HEK293 (cell line): ENCODE results near the gene MAP4K4.

ENCODE experiments used
- CTCF ChIA-PET: fragments of 350-600 bp; formaldehyde crosslinking; extraction: SDS; loops from one replicate; lab custom pipeline; 2021; ENCODE audit warnings: antibody characterized with exemption; lab: Yijun Ruan, JAX
- POLR2A ChIA-PET: fragments of 300-600 bp; formaldehyde crosslinking; extraction: SDS; loops from one replicate; lab custom pipeline; 2020; ENCODE audit warnings: antibody characterized with exemption, inconsistent platforms; lab: Yijun Ruan, JAX
- H3K27ac ChIP-seq: fragments of 200-500 bp; sonication (Bioruptor generic); 2 replicates; pipeline ENCODE4 v1.5.1; 2014; ENCODE audit warnings: low read depth, low read length, control low read depth, inconsistent platforms; ENCODE audit errors: extremely low read depth
- H3K36me3 ChIP-seq, 2 experiments: fragments of 200-500 bp in 1 of 2; sonication (Bioruptor generic) in 1 of 2; 1 replicate in 1 of 2; 2 replicates in 1 of 2; pipeline ENCODE4 v1.5.1; 2014 to 2017; ENCODE audit warnings: inconsistent platforms in 2 of 2, low read length in 2 of 2; ENCODE audit not compliant: control insufficient read depth in 2 of 2, insufficient read depth in 1 of 2
- H3K4me1 ChIP-seq: fragments of 200-500 bp; sonication (Bioruptor generic); 2 replicates; pipeline ENCODE4 v1.5.1; 2014; ENCODE audit warnings: mild to moderate bottlenecking, low read length, inconsistent platforms; ENCODE audit not compliant: control insufficient read depth, insufficient read depth
- H3K4me3 ChIP-seq: 2 replicates; pipeline ENCODE4 v1.5.1; 2011; ENCODE audit warnings: low read depth, mild to moderate bottlenecking, control low read depth, low read length, moderate library complexity
- H3K9me3 ChIP-seq: fragments of 200-500 bp; sonication (Bioruptor generic); 2 replicates; pipeline ENCODE4 v1.5.1; 2014; ENCODE audit warnings: low read depth, low read length, inconsistent platforms; ENCODE audit not compliant: control insufficient read depth, insufficient read depth
- BCL6B ChIP-seq: fragments of 450-650 bp; formaldehyde crosslinking; IDR thresholded peaks from 2 replicates; pipeline ENCODE4 v1.5.1; 2017; ENCODE audit warnings: missing biosample characterization, missing genetic modification characterization
- GFI1B ChIP-seq: fragments of 450-650 bp; formaldehyde crosslinking; IDR thresholded peaks from 2 replicates; pipeline ENCODE4 v1.5.1; 2016; ENCODE audit warnings: missing biosample characterization, missing genetic modification characterization
- OVOL3 ChIP-seq: fragments of 450-650 bp; formaldehyde crosslinking; IDR thresholded peaks from 2 replicates; pipeline ENCODE4 v1.5.1; 2016; ENCODE audit warnings: missing biosample characterization, missing genetic modification characterization
- PBX3 ChIP-seq: sonication (generic); formaldehyde crosslinking; IDR thresholded peaks from 2 replicates; pipeline ENCODE4 v1.8.1; 2022; ENCODE audit warnings: mild to moderate bottlenecking, moderate library complexity, missing genetic modification reagents
- PRDM10 ChIP-seq: fragments of 450-650 bp; formaldehyde crosslinking; IDR thresholded peaks from 2 replicates; pipeline ENCODE4 v1.5.1; 2016; ENCODE audit warnings: missing biosample characterization, missing genetic modification characterization
- ZFP37 ChIP-seq: fragments of 450-650 bp; formaldehyde crosslinking; IDR thresholded peaks from 2 replicates; pipeline ENCODE4 v1.5.1; 2016; ENCODE audit warnings: missing biosample characterization, missing genetic modification characterization
- ZFP69B ChIP-seq: fragments of 450-650 bp; formaldehyde crosslinking; IDR thresholded peaks from 2 replicates; pipeline ENCODE4 v1.5.1; 2016; ENCODE audit warnings: missing biosample characterization, missing genetic modification characterization
- ZNF132 ChIP-seq: fragments of 450-650 bp; formaldehyde crosslinking; IDR thresholded peaks from 2 replicates; pipeline ENCODE4 v1.5.1; 2017; ENCODE audit warnings: missing biosample characterization, missing genetic modification characterization, borderline replicate concordance
- ZNF24 ChIP-seq: fragments of 450-650 bp; formaldehyde crosslinking; IDR thresholded peaks from 2 replicates; pipeline ENCODE4 v1.5.1; 2016; ENCODE audit warnings: missing biosample characterization, missing genetic modification characterization
- ZNF354C ChIP-seq: fragments of 450-650 bp; formaldehyde crosslinking; IDR thresholded peaks from 2 replicates; pipeline ENCODE4 v1.5.1; 2016; ENCODE audit warnings: missing biosample characterization, missing genetic modification characterization, low read depth, borderline replicate concordance
- ZNF37A ChIP-seq: fragments of 450-650 bp; IDR thresholded peaks from 2 replicates; pipeline ENCODE4 v1.5.1; 2018; ENCODE audit warnings: missing biosample characterization, missing genetic modification characterization
- ZNF449 ChIP-seq: fragments of 450-650 bp; formaldehyde crosslinking; IDR thresholded peaks from 2 replicates; pipeline ENCODE4 v1.5.1; 2017; ENCODE audit warnings: missing biosample characterization, mild to moderate bottlenecking, missing genetic modification characterization, moderate library complexity
- ZNF488 ChIP-seq: fragments of 450-650 bp; formaldehyde crosslinking; IDR thresholded peaks from 2 replicates; pipeline ENCODE4 v1.5.1; 2016; ENCODE audit warnings: missing biosample characterization, missing genetic modification characterization
- ZNF518A ChIP-seq: fragments of 450-650 bp; formaldehyde crosslinking; conservative IDR thresholded peaks from 2 replicates; pipeline ENCODE4 v1.5.1; 2016; ENCODE audit warnings: low read depth, missing biosample characterization, missing genetic modification characterization
- ZNF777 ChIP-seq: fragments of 450-650 bp; formaldehyde crosslinking; IDR thresholded peaks from 2 replicates; pipeline ENCODE4 v1.5.1; 2017; ENCODE audit warnings: missing biosample characterization, missing genetic modification characterization, borderline replicate concordance

MAP4K4 gene

GRCh38 chr2:101732773-101733256, 35.3 kb downstream of the MAP4K4 start (continued):
- no peak for TF ChIP-seq ZNF518A
- TF ChIP-seq ZFP69B (tag by site-specific recombination) = no peak
- TF ChIP-seq, all 188 proteins: peak for 0

GRCh38 chr2:101733257-101733993, 35.9 kb downstream of the MAP4K4 start:
- ChIA-PET CTCF (no interaction called here), POLR2A (interaction anchor here (0.5 kb wide), 1 partner anchor 403 kb away, joined by 4 read pairs; no protein-coding TSS in a partner anchor)
- peaks cover 17% of the 10 kb centered on the region for H3K4me1 ChIP-seq
- TF ChIP-seq PRDM10 (tag by site-specific recombination) (no peak), ZFP37 (tag by site-specific recombination) (no peak), ZNF37A (tag by site-specific recombination) (no peak), PBX3 (CRISPR knock-in tag) (no peak), ZNF488 (tag by site-specific recombination) (no peak), BCL6B (no peak), ZNF777 (tag by site-specific recombination) (no peak), GFI1B (tag by site-specific recombination) (no peak), ZNF24 (tag by site-specific recombination) (no peak), ZNF449 (tag by site-specific recombination) (no peak), ZNF354C (tag by site-specific recombination) (no peak), ZNF132 (tag by site-specific recombination) (no peak), OVOL3 (tag by site-specific recombination) (no peak)
- no peak overlapping the region for H3K27ac ChIP-seq
- no peaks in the 10 kb centered on the region for H3K9me3 ChIP-seq
- no peaks in the 10 kb centered on the region; a peak in 1 of 3 replicates for H3K36me3 ChIP-seq
- no peak overlapping the region for H3K4me3 ChIP-seq
